ENCODE results near the gene CMKLR1. TPM values are rescaled to one million over a fixed set of nuclear protein-coding genes. Genes with fewer than 3 reads are reported as not detected.

Gene CMKLR1
- total RNA-seq, 1 donor from 2014 or later: not detected

- Mint-ChIP-seq H3K9me3 (ENCODE audit: low read depth) (no peaks in the 10 kb centered on the region), H3K27me3 (peaks cover 26% of the 10 kb centered on the region), H3K4me1 (ENCODE audit: low read depth) (peaks cover 5% of the 10 kb centered on the region), H3K27ac (peak overlapping the region; percentile 63), H3K36me3 (ENCODE audit: insufficient read depth) (no peaks in the 10 kb centered on the region), H3K4me3 (ENCODE audit: low read depth) (no peak overlapping the region)
- no peak for DNase-seq (ENCODE audit: low spot score, unreplicated experiment)
- TF ChIP-seq CTCF (IDR thresholded peaks at IDR 0.05; ENCODE audit: unreplicated experiment): no peak
These were observed 24.1 kb upstream of the CMKLR1 start for GRCh38 chr12:108363165-108363564.

GRCh38 chr12:108361606-108362005, 22.5 kb upstream of the CMKLR1 start:
- DNase-seq (ENCODE audit: low spot score, unreplicated experiment): no peak
- peaks cover 5% of the 10 kb centered on the region for H3K4me1 Mint-ChIP-seq (ENCODE audit: low read depth)
- H3K27me3 Mint-ChIP-seq: peaks cover 29% of the 10 kb centered on the region
- H3K27ac Mint-ChIP-seq: no peak overlapping the region
- H3K36me3 Mint-ChIP-seq (ENCODE audit: insufficient read depth): no peaks in the 10 kb centered on the region
- TF ChIP-seq CTCF (IDR thresholded peaks at IDR 0.05; ENCODE audit: unreplicated experiment): no peak
- H3K4me3 Mint-ChIP-seq (ENCODE audit: low read depth): no peak overlapping the region
- no peaks in the 10 kb centered on the region for H3K9me3 Mint-ChIP-seq (ENCODE audit: low read depth)

- H3K4me1 Mint-ChIP-seq (ENCODE audit: low read depth): peaks cover 5% of the 10 kb centered on the region
- H3K27ac Mint-ChIP-seq: no peak overlapping the region
- TF ChIP-seq CTCF (IDR thresholded peaks at IDR 0.05; ENCODE audit: unreplicated experiment): no peak
- H3K27me3 Mint-ChIP-seq: peaks cover 23% of the 10 kb centered on the region
- no peaks in the 10 kb centered on the region for H3K9me3 Mint-ChIP-seq (ENCODE audit: low read depth)
- no peaks in the 10 kb centered on the region for H3K36me3 Mint-ChIP-seq (ENCODE audit: insufficient read depth)
- no peak overlapping the region for H3K4me3 Mint-ChIP-seq (ENCODE audit: low read depth)
- no peak for DNase-seq (ENCODE audit: low spot score, unreplicated experiment)
These were observed 21.4 kb upstream of the CMKLR1 start for GRCh38 chr12:108360487-108360886.

- DNase-seq (ENCODE audit: low spot score, unreplicated experiment): no peak
- Mint-ChIP-seq H3K4me3 (ENCODE audit: low read depth) (no peak overlapping the region), H3K27me3 (peaks cover 24% of the 10 kb centered on the region), H3K27ac (no peak overlapping the region), H3K4me1 (ENCODE audit: low read depth) (peaks cover 5% of the 10 kb centered on the region), H3K36me3 (ENCODE audit: insufficient read depth) (no peaks in the 10 kb centered on the region), H3K9me3 (ENCODE audit: low read depth) (no peaks in the 10 kb centered on the region)
- TF ChIP-seq CTCF (IDR thresholded peaks at IDR 0.05; ENCODE audit: unreplicated experiment): no peak
These were observed 20.9 kb upstream of the CMKLR1 start for GRCh38 chr12:108360057-108360456.

GRCh38 chr12:108358580-108358965, 19.5 kb upstream of the CMKLR1 start:
- no peak for DNase-seq (ENCODE audit: low spot score, unreplicated experiment)
- Mint-ChIP-seq H3K36me3 (ENCODE audit: insufficient read depth) (no peaks in the 10 kb centered on the region), H3K4me3 (ENCODE audit: low read depth) (no peak overlapping the region), H3K4me1 (ENCODE audit: low read depth) (peaks cover 5% of the 10 kb centered on the region), H3K27me3 (peaks cover 24% of the 10 kb centered on the region), H3K9me3 (ENCODE audit: low read depth) (no peaks in the 10 kb centered on the region), H3K27ac (no peak overlapping the region)
- TF ChIP-seq CTCF (IDR thresholded peaks at IDR 0.05; ENCODE audit: unreplicated experiment): no peak

Data from progenitor cell of endocrine pancreas (in vitro differentiated cells).